ENCODE measurements around the gene MDFI. TPM values are rescaled to one million over a fixed set of nuclear protein-coding genes. Genes with fewer than 3 reads are reported as not detected.

Gene MDFI
- polyA plus RNA-seq, 1 of the 3 experiments (the other 2 are of a cell fraction), result 7.0 TPM

- no peak overlapping the region for H2AFZ ChIP-seq (ENCODE audit: low read depth)
- no peaks in the 10 kb centered on the region for H3F3A ChIP-seq (replicated peaks; ENCODE audit: insufficient read depth)
- 96% methylated on average over 2 of the region's 5 CpGs for WGBS (ENCODE audit: low lambda C conversion rate)
- H3K9ac ChIP-seq, result no peak overlapping the region
- no peak overlapping the region for H3K27ac ChIP-seq (ENCODE audit: low read depth in 2 of 2, low read length in 1 of 2)
- POLR2A ChIA-PET, result no interaction called here
- DNase-seq, result no peak
- no peaks in the 10 kb centered on the region for H4K20me1 ChIP-seq (ENCODE audit: insufficient read depth)
- peaks cover 4 to 11% of the 10 kb centered on the region in 2 experiments; a peak in 3 of 4 replicates for H3K4me1 ChIP-seq (ENCODE audit: control insufficient read depth in 1 of 2, insufficient read depth in 2 of 2, low read depth in 1 of 2, low read length in 1 of 2)
- no peaks in the 10 kb centered on the region for H3K79me2 ChIP-seq (ENCODE audit: insufficient read depth)
- H3K4me3 ChIP-seq (ENCODE audit: low read depth in 2 of 2, low read length in 1 of 2), result no peak overlapping the region
- TF ChIP-seq, protein P1, sequence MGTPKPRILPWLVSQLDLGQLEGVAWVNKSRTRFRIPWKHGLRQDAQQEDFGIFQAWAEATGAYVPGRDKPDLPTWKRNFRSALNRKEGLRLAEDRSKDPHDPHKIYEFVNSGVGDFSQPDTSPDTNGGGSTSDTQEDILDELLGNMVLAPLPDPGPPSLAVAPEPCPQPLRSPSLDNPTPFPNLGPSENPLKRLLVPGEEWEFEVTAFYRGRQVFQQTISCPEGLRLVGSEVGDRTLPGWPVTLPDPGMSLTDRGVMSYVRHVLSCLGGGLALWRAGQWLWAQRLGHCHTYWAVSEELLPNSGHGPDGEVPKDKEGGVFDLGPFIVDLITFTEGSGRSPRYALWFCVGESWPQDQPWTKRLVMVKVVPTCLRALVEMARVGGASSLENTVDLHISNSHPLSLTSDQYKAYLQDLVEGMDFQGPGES (IDR thresholded peaks at IDR 0.05; ENCODE audit: low read depth, low read length), result no peak
- TF ChIP-seq NRF1 (IDR thresholded peaks at IDR 0.05; ENCODE audit: low read depth, low read length) (no peak), MXI1 (IDR thresholded peaks at IDR 0.05; ENCODE audit: low read depth, low read length) (no peak), FOXM1 (IDR thresholded peaks at IDR 0.05; ENCODE audit: low read depth) (no peak), FOXJ3 (CRISPR knock-in tag; IDR thresholded peaks at IDR 0.05) (no peak), ELF1 (IDR thresholded peaks at IDR 0.05) (no peak), RXRA (IDR thresholded peaks at IDR 0.05; ENCODE audit: borderline replicate concordance, low read depth) (no peak), SIN3A (IDR thresholded peaks at IDR 0.05; ENCODE audit: borderline replicate concordance, low read depth, low read length) (no peak), CHD2 (IDR thresholded peaks at IDR 0.05; ENCODE audit: low read length, partially characterized antibody) (no peak), TAF1 (IDR thresholded peaks at IDR 0.05; ENCODE audit: borderline replicate concordance, low read depth, low read length) (no peak), FOSL2 (IDR thresholded peaks at IDR 0.05; ENCODE audit: borderline replicate concordance, low read depth) (no peak), RCOR1 (IDR thresholded peaks at IDR 0.05; ENCODE audit: low read length) (no peak), USF2 (IDR thresholded peaks at IDR 0.05; ENCODE audit: borderline replicate concordance, low read depth, low read length) (no peak)
- TF ChIP-seq, protein P2, sequence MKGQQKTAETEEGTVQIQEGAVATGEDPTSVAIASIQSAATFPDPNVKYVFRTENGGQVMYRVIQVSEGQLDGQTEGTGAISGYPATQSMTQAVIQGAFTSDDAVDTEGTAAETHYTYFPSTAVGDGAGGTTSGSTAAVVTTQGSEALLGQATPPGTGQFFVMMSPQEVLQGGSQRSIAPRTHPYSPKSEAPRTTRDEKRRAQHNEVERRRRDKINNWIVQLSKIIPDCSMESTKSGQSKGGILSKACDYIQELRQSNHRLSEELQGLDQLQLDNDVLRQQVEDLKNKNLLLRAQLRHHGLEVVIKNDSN (IDR thresholded peaks at IDR 0.05; ENCODE audit: borderline replicate concordance, low read depth), result no peak
- TF ChIP-seq, protein P3, sequence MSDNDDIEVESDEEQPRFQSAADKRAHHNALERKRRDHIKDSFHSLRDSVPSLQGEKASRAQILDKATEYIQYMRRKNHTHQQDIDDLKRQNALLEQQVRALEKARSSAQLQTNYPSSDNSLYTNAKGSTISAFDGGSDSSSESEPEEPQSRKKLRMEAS (IDR thresholded peaks at IDR 0.05; ENCODE audit: low read depth), result no peak
- TF ChIP-seq, protein P4, sequence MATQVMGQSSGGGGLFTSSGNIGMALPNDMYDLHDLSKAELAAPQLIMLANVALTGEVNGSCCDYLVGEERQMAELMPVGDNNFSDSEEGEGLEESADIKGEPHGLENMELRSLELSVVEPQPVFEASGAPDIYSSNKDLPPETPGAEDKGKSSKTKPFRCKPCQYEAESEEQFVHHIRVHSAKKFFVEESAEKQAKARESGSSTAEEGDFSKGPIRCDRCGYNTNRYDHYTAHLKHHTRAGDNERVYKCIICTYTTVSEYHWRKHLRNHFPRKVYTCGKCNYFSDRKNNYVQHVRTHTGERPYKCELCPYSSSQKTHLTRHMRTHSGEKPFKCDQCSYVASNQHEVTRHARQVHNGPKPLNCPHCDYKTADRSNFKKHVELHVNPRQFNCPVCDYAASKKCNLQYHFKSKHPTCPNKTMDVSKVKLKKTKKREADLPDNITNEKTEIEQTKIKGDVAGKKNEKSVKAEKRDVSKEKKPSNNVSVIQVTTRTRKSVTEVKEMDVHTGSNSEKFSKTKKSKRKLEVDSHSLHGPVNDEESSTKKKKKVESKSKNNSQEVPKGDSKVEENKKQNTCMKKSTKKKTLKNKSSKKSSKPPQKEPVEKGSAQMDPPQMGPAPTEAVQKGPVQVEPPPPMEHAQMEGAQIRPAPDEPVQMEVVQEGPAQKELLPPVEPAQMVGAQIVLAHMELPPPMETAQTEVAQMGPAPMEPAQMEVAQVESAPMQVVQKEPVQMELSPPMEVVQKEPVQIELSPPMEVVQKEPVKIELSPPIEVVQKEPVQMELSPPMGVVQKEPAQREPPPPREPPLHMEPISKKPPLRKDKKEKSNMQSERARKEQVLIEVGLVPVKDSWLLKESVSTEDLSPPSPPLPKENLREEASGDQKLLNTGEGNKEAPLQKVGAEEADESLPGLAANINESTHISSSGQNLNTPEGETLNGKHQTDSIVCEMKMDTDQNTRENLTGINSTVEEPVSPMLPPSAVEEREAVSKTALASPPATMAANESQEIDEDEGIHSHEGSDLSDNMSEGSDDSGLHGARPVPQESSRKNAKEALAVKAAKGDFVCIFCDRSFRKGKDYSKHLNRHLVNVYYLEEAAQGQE (IDR thresholded peaks at IDR 0.05; ENCODE audit: low read depth, low read length), result no peak
- no peaks in the 10 kb centered on the region for H3K9me2 ChIP-seq
- CTCF ChIA-PET, result interaction anchor here (0.6 to 19.4 kb wide), 14 partner anchors 10 to 318 kb away, joined by 3 to 504 read pairs (median 3); partner anchors contain the start of genes TFEB and TOMM6
- no peak overlapping the region for H3K4me2 ChIP-seq
- no peaks in the 10 kb centered on the region for H3K27me3 ChIP-seq (ENCODE audit: insufficient read depth)
- peaks cover 4 to 6% of the 10 kb centered on the region in 2 experiments for H3K36me3 ChIP-seq (replicated peaks in 1 of 2; ENCODE audit: control insufficient read depth in 1 of 2, insufficient read depth in 2 of 2, low read length in 1 of 2)
- H3K9me3 ChIP-seq, result no peaks in the 10 kb centered on the region
Observed at GRCh38 chr6:41688256-41688965, 50.1 kb downstream of the MDFI start.

Measured in SK-N-SH (cell line).